GM12801 (cell line): Measurements from ENCODE around the gene SLC7A6.

Experiments used
- TF ChIP-seq, protein P1 (sequence below): IDR thresholded peaks from one replicate; pipeline ENCODE4 v1.5.1; 2011; ENCODE audit warnings: control low read depth; ENCODE audit not compliant: insufficient read length; ENCODE audit errors: extremely low read depth

Gene SLC7A6

DNA sequence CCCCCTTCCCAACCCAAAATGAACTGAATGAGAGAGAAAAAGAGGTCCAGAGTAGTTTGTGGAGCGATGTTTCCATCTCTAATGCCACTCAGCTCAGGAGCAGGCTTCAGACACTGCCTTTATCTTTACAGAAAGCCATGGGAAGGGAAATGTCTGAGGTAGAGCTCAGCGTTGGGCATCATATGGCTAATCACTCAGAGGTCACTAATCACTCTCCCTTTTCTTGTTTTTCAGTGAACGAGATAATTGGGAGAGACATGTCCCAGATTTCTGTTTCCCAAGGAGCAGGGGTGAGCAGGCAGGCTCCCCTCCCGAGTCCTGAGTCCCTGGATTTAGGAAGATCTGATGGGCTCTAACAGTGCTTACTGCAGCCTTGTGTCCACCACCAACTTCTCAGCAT is 38.2 kb upstream of the SLC7A6 start:
- TF ChIP-seq, protein P1, sequence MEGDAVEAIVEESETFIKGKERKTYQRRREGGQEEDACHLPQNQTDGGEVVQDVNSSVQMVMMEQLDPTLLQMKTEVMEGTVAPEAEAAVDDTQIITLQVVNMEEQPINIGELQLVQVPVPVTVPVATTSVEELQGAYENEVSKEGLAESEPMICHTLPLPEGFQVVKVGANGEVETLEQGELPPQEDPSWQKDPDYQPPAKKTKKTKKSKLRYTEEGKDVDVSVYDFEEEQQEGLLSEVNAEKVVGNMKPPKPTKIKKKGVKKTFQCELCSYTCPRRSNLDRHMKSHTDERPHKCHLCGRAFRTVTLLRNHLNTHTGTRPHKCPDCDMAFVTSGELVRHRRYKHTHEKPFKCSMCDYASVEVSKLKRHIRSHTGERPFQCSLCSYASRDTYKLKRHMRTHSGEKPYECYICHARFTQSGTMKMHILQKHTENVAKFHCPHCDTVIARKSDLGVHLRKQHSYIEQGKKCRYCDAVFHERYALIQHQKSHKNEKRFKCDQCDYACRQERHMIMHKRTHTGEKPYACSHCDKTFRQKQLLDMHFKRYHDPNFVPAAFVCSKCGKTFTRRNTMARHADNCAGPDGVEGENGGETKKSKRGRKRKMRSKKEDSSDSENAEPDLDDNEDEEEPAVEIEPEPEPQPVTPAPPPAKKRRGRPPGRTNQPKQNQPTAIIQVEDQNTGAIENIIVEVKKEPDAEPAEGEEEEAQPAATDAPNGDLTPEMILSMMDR: no peak

DNA sequence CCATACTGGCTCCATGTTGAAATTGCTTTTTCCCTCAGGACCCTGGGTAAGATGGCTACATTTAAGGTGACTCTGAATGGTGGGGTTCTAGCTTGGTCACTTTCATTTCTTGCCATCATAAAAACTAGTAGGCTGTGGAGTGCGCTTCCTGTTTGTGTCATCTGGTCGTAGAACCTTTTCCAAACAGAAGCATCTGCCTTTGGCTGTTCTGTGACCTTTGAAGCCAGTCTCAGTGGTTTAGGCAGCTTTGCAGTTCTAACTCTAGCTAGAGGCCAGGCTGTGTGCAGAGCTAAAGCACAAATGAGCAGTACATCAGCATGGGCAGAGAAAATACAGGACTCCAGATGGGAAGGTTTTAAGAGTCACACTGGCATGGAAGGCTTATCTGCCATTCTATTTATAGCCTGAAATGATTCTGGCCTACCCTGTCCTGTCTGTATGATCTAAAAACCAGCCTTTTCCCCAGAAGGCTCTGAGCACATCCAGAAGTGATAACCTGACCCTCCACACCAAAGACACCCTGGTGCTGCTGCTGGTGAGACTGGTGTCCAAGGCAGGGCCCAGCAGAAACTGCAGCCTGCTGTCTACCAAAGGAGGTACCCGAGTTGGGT is 37.0 kb upstream of the SLC7A6 start:
- TF ChIP-seq, protein P1: no peak

DNA sequence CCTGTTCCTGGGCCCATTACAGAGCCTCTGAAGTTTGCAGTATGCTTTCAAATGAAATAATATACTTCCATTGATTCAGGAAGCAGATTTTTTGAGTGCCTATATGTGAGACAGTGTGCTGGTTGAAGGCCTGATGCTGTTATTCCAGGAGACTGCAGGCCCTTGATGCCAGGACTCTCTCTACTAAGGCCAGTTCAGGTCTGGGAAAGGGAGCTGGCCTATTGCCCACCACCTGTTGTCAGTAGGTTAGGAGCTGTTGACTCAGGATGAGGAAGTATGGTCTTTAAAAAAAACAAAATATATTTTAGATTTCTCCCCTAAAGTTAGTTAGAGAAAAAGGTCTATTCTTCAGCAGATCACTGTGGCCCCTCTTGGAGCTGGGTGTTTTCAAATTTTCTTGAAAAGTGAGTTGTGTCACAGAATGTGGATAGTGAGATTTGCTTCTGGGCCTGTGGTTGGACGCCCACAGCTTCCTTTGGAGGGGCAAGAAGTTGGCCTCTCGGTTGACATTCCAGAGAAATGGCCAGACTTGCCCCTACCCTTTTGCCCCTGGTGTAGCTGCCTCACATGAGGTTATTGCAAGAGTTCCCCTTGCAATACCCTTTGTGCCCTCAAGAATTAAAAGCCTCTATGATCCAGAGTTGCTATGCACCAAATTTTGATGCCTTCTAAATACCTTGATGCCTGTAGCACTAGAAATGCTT is 36.3 kb upstream of the SLC7A6 start:
- TF ChIP-seq, protein P1: no peak

DNA sequence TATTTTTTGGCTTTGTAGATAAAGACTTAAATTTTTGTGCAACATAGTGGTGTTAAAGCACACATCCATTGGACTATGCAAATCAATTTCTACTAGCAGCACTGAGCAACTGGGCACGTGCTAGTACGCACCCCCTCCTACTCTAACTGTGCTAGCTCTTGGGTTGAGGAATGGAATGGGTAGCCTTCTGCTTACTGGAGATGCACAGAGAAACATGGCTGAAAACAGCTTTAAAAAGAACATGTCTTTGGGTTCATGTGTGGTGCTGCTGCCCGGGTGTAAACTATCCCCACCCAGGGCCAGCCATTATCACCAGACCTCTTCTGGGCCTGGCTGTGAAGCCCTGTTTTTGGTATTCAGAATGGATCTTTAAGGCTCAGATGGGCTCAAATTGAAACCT is 35.7 kb upstream of the SLC7A6 start:
- TF ChIP-seq, protein P1: no peak

DNA sequence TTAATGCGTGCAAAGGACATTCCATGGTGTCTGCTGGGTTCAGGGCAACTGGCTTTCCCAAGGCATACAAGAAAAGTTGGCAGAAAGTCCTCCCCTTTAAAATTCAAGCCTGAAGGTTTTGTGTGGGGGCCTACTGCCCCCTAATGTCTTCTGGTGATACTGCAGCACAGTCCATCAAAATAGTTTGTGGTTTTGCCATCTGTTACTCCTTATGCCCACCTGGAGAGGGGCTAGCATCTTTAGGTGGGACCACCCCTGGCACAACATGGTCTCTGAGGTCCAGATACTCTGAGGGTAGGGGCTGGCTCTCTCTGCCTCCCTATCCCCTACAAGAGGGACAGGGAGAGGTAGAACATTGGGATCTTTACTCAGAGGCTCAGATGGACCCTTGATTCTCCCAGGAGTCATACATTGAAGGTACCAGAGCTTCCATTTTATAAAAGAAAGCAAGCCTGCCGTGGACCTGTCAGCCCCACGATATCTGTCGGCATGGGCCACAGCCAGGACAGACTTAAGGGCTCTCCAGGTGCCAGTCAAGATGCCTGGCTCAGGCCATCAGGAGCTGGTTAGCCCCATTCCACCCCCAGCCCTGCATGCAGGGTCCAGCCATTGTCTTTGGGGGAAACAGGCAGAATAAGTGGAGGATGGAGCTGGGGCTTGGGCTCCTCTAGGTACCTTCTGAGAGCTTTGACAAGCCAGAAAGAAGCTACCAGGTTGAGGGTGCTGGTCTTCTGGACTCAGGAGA is 34.7 kb upstream of the SLC7A6 start:
- TF ChIP-seq, protein P1: peak; percentile 15

DNA sequence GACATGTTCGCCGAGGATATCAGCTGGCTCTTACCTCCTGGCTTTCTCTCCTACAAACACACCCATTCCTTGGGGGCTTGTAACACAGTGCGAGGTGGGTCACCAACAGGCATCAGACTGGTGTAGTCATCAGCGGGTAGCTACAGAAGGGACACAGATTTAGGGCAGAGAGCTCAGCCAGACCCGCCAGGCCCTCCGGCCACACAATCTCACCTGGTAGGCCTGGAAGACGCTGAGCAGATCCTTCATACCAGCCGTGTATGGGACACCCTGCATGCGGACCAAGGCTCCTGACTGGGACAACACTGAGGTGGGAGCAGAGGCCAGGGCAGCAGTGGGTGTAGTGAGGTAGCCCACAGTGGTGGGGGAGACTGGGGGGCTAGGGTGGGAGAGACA is 34.2 kb upstream of the SLC7A6 start:
- TF ChIP-seq, protein P1: no peak

DNA sequence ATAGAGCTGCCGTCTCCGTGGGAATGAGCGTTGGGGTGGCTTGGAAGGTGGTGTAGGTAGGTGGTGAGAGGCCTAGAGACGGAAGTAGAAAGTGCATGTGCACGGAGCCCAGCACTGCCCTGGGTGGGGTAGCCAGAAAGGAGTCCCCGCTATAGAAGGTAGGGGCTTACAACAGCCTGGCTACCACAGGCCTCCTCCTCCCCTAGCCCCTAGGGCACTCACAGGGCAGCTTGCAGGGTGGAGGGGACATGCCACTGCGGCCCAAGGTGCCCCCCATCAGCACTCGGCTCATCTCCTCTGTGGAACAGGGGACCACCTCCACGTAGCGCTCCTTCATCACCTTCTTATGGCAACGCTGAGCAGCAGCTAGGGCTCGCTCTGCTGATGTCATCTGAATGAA is 33.4 kb upstream of the SLC7A6 start:
- TF ChIP-seq, protein P1: no peak
